GM12891 (cell line): ENCODE measurements around the gene KRTAP9-2.
"Not testable (repeated sequence)": the region's sequence is repeated elsewhere in the genome, so short reads cannot be mapped to it uniquely, and the experiment has no call there.

Experiments used
- DNase-seq: peaks from one replicate; pipeline ENCODE4 v3.0.0; 2011; ENCODE audit warnings: low spot score; ENCODE audit not compliant: insufficient read length
- FAIRE-seq: peaks from 2 replicates; lab custom pipeline; 2011; peaks lifted over from hg19 to GRCh38; lab: Jason Lieb, UNC
- PAX5 ChIP-seq: IDR thresholded peaks from 2 replicates; pipeline ENCODE4 v1.6.1; 2011; ENCODE audit warnings: low read length, moderate library complexity, mild to moderate bottlenecking; ENCODE audit not compliant: insufficient read depth, severe bottlenecking
- POLR2A ChIP-seq: IDR thresholded peaks from 2 replicates; pipeline ENCODE4 v1.6.1; 2011; ENCODE audit warnings: low read depth, low read length, control low read depth
- POLR2AphosphoS5 ChIP-seq: IDR thresholded peaks from 2 replicates; pipeline ENCODE4 v1.6.1; 2011; ENCODE audit warnings: low read depth, low read length, control low read depth
- POU2F2 ChIP-seq: IDR thresholded peaks from 2 replicates; pipeline ENCODE4 v1.6.1; 2011; ENCODE audit warnings: low read depth, mild to moderate bottlenecking, control low read depth, low read length, moderate library complexity
- SPI1 ChIP-seq: IDR thresholded peaks from 2 replicates; pipeline ENCODE4 v1.6.1; 2011; ENCODE audit warnings: low read depth, low read length, control low read depth
- TAF1 ChIP-seq: IDR thresholded peaks from 2 replicates; pipeline ENCODE4 v1.6.1; 2011; ENCODE audit warnings: low read depth, low read length, control low read depth

Gene KRTAP9-2

DNA sequence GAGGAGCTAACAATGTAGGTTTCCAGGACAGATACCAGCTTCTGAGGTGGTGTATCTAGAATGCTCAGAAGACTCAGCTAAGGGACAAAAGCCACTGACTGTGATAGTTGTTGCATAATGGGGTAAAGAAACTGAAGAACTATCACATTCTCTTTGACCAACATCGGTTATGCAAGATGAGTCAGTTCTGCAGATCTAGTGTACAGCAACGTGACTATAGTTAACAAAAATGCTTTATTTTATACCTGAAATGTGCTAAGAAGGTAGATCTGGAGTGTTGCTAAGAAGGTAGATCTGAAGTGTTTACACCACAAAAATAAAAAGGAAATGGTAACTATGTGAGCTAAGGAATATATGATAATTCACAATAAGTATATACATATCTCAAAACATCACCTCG is 41.3 kb downstream of the KRTAP9-2 start:
- DNase-seq: no peak
- TF ChIP-seq POLR2AphosphoS5 (no peak), POLR2A (no peak), TAF1 (no peak), PAX5 (no peak), POU2F2 (no peak), SPI1 (no peak)
- no peak for FAIRE-seq

DNA sequence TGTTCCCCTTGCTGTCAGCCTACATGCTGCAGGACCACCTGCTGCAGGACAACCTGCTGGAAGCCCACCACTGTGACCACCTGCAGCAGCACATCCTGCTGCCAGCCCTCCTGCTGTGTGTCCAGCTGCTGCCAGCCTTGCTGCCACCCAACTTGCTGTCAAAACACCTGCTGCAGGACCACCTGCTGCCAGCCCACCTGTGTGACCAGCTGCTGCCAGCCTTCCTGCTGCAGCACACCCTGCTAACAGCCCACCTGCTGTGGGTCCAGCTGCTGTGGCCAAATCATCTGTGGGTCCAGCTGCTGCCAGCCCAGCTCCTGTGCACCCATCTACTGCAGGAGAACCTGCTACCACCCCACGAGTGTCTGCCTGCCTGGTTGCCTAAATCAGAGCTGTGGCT is 44.9 kb downstream of the KRTAP9-2 start:
- not testable (repeated sequence) for DNase-seq, FAIRE-seq

DNA sequence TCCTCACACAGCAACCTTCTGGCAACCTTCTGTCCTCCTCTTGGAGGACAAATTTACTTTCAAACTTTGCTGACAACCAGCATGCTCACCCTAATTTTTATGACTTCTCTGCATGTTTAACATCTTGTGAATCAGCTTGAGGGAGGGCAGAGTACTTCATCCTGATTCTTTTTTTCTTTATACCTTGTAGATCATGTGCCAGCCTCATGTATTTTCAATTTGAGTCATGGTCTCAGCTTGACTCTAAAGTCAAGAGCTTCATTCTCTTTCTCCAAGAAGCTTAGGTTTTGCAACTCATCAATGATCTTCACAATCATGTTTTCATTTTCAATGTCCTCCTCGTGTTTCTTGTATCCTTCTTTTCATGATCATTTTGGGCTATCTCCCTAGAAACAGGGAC is 45.4 kb downstream of the KRTAP9-2 start:
- TF ChIP-seq PAX5: no peak
- no peak for TF ChIP-seq POU2F2
- no peak for TF ChIP-seq POLR2A
- TF ChIP-seq TAF1: no peak
- TF ChIP-seq POLR2AphosphoS5: no peak
- TF ChIP-seq SPI1: no peak
- FAIRE-seq: no peak

DNA sequence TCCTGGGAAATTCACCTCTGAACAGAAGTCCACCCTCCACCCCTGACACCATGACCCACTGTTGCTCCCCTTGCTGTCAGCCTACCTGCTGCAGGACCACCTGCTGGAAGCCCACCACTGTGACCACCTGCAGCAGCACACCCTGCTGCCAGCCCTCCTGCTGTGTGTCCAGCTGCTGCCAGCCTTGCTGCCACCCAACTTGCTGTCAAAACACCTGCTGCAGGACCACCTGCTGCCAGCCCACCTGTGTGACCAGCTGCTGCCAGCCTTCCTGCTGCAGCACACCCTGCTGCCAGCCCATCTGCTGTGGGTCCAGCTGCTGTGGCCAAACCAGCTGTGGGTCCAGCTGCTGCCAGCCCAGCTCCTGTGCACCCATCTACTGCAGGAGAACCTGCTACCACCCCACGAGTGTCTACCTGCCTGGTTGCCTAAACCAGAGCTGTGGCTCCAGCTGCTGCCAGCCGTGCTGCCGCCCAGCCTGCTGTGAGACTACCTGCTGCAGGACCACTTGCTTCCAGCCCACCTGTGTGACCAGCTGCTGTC is 49.3 kb downstream of the KRTAP9-2 start, which contains the start of gene KRTAP9-7:
Gene KRTAP9-7, plus strand, starts transcription at position 51 of the 543 bp plus-strand sequence. Its CDS starts 0 bp downstream, at position 51.
- not testable (repeated sequence) for DNase-seq, FAIRE-seq

More for the DNA sequence above, 45.4 kb downstream of the KRTAP9-2 start:
- DNase-seq: no peak
